BE2C (cell line): ENCODE results near the gene SEM1.
"Not testable (repeated sequence)": the region's sequence is repeated elsewhere in the genome, so short reads cannot be mapped to it uniquely, and the experiment has no call there.

Experiments
- DNase-seq: peaks from one replicate; pipeline ENCODE4 v3.0.0-alpha.2; 2020
- H3K27me3 ChIP-seq: fragments of 250-450 bp; sonication (Bioruptor Pico); 2 replicates; pipeline ENCODE4 v1.5.1; 2020; ENCODE audit warnings: mild to moderate bottlenecking
- H3K36me3 ChIP-seq: fragments of 250-450 bp; sonication (Bioruptor Pico); 2 replicates; pipeline ENCODE4 v1.5.1; 2020; ENCODE audit warnings: mild to moderate bottlenecking
- H3K4me1 ChIP-seq: fragments of 250-450 bp; sonication (Bioruptor Pico); 2 replicates; pipeline ENCODE4 v1.5.1; 2020
- H3K4me3 ChIP-seq: 2 replicates; pipeline ENCODE4 v1.5.1; 2011; ENCODE audit warnings: low read depth, low read length
- H3K9me3 ChIP-seq: fragments of 250-450 bp; sonication (Bioruptor Pico); 2 replicates; pipeline ENCODE4 v1.5.1; 2020
- TF ChIP-seq, protein P1 (sequence below): IDR thresholded peaks from 2 replicates; pipeline ENCODE4 v1.5.1; 2012; ENCODE audit warnings: mild to moderate bottlenecking, low read depth, low read length

Gene SEM1

GRCh38 chr7:96723622-96724021 lies 14.0 kb upstream of the SEM1 start:
- no peaks in the 10 kb centered on the region for H3K4me1 ChIP-seq
- H3K36me3 ChIP-seq = no peaks in the 10 kb centered on the region
- H3K4me3 ChIP-seq = no peak overlapping the region
- DNase-seq = no peak
- no peaks in the 10 kb centered on the region for H3K27me3 ChIP-seq
- H3K9me3 ChIP-seq = no peaks in the 10 kb centered on the region
- TF ChIP-seq, protein P1, sequence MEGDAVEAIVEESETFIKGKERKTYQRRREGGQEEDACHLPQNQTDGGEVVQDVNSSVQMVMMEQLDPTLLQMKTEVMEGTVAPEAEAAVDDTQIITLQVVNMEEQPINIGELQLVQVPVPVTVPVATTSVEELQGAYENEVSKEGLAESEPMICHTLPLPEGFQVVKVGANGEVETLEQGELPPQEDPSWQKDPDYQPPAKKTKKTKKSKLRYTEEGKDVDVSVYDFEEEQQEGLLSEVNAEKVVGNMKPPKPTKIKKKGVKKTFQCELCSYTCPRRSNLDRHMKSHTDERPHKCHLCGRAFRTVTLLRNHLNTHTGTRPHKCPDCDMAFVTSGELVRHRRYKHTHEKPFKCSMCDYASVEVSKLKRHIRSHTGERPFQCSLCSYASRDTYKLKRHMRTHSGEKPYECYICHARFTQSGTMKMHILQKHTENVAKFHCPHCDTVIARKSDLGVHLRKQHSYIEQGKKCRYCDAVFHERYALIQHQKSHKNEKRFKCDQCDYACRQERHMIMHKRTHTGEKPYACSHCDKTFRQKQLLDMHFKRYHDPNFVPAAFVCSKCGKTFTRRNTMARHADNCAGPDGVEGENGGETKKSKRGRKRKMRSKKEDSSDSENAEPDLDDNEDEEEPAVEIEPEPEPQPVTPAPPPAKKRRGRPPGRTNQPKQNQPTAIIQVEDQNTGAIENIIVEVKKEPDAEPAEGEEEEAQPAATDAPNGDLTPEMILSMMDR = no peak

DNA sequence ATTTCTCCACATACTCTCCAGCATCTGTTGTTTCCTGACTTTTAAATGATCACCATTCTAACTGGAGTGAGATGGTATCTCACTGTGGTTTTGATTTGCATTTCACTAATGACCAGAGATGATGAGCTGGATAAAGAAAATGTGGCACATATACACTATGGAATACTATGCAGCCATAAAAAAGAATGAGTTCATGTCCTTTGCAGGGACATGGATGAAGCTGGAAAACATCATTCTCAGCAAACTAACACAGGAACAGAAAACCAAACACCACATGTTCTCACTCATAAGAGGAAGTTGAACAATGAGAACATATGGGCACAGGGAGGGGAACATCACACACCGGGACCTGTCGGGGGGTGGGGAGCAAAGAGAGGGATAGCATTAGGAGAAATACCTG lies 13.3 kb upstream of the SEM1 start:
- not testable (repeated sequence) for H3K36me3 ChIP-seq, H3K9me3 ChIP-seq, H3K27me3 ChIP-seq, H3K4me3 ChIP-seq, H3K4me1 ChIP-seq, DNase-seq

DNA sequence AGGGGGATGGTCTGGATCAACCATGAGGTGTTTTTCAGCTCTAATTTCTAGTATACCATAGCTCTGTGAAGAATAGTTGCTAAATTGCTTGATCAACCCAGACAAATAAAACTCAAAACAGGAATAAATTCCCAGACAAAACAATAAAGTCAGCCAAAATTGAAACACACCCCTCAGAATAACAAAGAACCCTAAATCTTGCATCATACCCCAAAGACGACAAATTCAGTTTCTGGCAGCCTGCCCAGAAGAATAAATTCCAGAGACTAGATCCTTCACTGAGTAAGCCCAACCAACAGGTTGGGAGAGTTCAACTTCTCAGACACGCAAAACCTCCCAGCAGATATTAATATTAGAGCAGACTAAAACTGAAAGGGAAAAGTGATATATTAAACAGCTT lies 11.2 kb upstream of the SEM1 start:
- DNase-seq = no peak
- Histone ChIP-seq H3K4me3 (no peak overlapping the region), H3K27me3 (no peaks in the 10 kb centered on the region), H3K4me1 (no peaks in the 10 kb centered on the region), H3K36me3 (no peaks in the 10 kb centered on the region), H3K9me3 (no peaks in the 10 kb centered on the region)
- TF ChIP-seq, protein P1 = no peak

- TF ChIP-seq, protein P1 = no peak
- no peak overlapping the region for H3K4me3 ChIP-seq
- H3K27me3 ChIP-seq = no peaks in the 10 kb centered on the region
- H3K36me3 ChIP-seq = no peaks in the 10 kb centered on the region
- H3K9me3 ChIP-seq = no peaks in the 10 kb centered on the region
- H3K4me1 ChIP-seq = no peaks in the 10 kb centered on the region
- no peak for DNase-seq
Measured at GRCh38 chr7:96719164-96719563, 9.5 kb upstream of the SEM1 start.

DNA sequence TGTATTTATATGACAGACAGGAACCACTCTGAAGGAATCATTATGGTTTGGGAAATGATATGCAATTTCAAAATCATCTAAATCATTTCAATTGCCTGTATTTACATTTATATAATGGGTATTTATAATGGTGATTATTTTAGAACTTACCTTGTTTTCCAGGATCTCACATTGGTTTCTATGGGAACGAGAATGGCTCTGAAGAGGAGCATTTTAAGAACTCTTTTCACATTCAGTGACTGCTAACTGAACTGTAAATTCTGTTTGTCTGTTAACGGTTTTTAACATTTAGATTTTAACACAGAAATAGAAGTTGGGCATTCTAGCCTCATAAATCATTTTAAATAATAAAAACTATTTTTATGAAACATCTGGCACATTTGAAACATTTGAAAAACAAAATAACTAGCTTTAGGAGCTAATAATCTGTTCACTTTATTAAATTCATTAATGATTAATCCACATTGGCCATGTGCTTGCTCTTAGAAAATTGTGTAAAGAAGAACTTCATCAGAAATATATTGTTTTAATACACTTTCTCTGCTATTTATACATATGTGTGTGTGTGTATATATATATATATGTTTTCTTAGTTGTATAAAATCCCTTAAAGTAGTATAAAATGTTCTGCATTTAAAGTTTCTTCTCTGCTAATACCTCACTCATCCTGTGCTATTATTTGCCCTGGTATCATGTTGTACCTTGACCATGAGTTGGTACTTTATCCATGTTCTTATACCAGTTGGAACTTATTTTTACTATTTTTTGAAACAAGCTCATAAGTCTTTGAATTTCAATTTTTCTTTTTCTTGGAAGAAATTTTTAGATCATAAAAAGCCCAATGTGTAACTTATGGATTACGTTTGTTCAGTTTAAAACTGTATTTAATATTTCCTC lies 8.7 kb upstream of the SEM1 start:
- TF ChIP-seq, protein P1 = no peak
- Histone ChIP-seq H3K4me1 (no peaks in the 10 kb centered on the region), H3K36me3 (no peaks in the 10 kb centered on the region), H3K4me3 (no peak overlapping the region), H3K27me3 (no peaks in the 10 kb centered on the region), H3K9me3 (no peaks in the 10 kb centered on the region)
- no peak for DNase-seq

- DNase-seq = no peak
- H3K36me3 ChIP-seq = no peaks in the 10 kb centered on the region; the same call in none of the 2 replicates
- no peaks in the 10 kb centered on the region for H3K9me3 ChIP-seq
- no peaks in the 10 kb centered on the region for H3K27me3 ChIP-seq
- no peak overlapping the region for H3K4me3 ChIP-seq
- TF ChIP-seq, protein P1 = no peak
- H3K4me1 ChIP-seq = no peaks in the 10 kb centered on the region
Measured at GRCh38 chr7:96713037-96713436, 3.4 kb upstream of the SEM1 start.
